GM20431 (cell line): ENCODE results near the gene PI4KA.

Source experiments
- in situ Hi-C: fragments of 300-500 bp; cut with MseI, MboI; formaldehyde crosslinking; loops from one replicate; pipeline ENCODE4 v1.15.0; 2020; ENCODE audit warnings: low sequenced_read_pairs; ENCODE audit not compliant: unreplicated experiment

Gene PI4KA

GRCh38 chr22:20756846-20757245, 101.8 kb downstream of the PI4KA start:
- in situ Hi-C loops = no loop called here

GRCh38 chr22:20752873-20753272, 105.7 kb downstream of the PI4KA start:
- in situ Hi-C loops = no loop called here

GRCh38 chr22:20752104-20752741, 106.4 kb downstream of the PI4KA start:
- in situ Hi-C loops = no loop called here

- in situ Hi-C loops = no loop called here
Measured at GRCh38 chr22:20751185-20751851, 107.3 kb downstream of the PI4KA start.

GRCh38 chr22:20750461-20751184, 108.0 kb downstream of the PI4KA start:
- in situ Hi-C loops = no loop called here

- in situ Hi-C loops = no loop called here
Measured at GRCh38 chr22:20749453-20749852, 109.2 kb downstream of the PI4KA start.

- in situ Hi-C loops = no loop called here
Measured at GRCh38 chr22:20748731-20749428, 109.7 kb downstream of the PI4KA start.

- in situ Hi-C loops = no loop called here
Measured at GRCh38 chr22:20748082-20748481, 110.5 kb downstream of the PI4KA start.

- in situ Hi-C loops = no loop called here
Measured at GRCh38 chr22:20747223-20747622, 111.4 kb downstream of the PI4KA start.

GRCh38 chr22:20746431-20747189, 112.0 kb downstream of the PI4KA start:
- in situ Hi-C loops = no loop called here

GRCh38 chr22:20745119-20745518, 113.5 kb downstream of the PI4KA start:
- in situ Hi-C loops = no loop called here

GRCh38 chr22:20744456-20744855, 114.2 kb downstream of the PI4KA start:
- in situ Hi-C loops = no loop called here

GRCh38 chr22:20742764-20743163, 115.8 kb downstream of the PI4KA start:
- in situ Hi-C loops = no loop called here

GRCh38 chr22:20741634-20742581, 116.7 kb downstream of the PI4KA start:
- in situ Hi-C loops = no loop called here

- in situ Hi-C loops = no loop called here
Measured at GRCh38 chr22:20741008-20741633, 117.5 kb downstream of the PI4KA start.

- in situ Hi-C loops = no loop called here
Measured at GRCh38 chr22:20740222-20740951, 118.2 kb downstream of the PI4KA start.

GRCh38 chr22:20738394-20739089, 120.1 kb downstream of the PI4KA start:
- in situ Hi-C loops = no loop called here
